IPS-20b (cell line): ENCODE data around the gene ARFGEF3.
"Not testable (repeated sequence)": the region's sequence is repeated elsewhere in the genome, so short reads cannot be mapped to it uniquely, and the experiment has no call there.

ENCODE experiments used
- H3K27ac ChIP-seq: one replicate; pipeline ENCODE4 v1.5.1; 2013; ENCODE audit warnings: low read length
- H3K27me3 ChIP-seq: 2 replicates; pipeline ENCODE4 v1.6.1; 2013; ENCODE audit warnings: mild to moderate bottlenecking, low read length, inconsistent platforms; ENCODE audit not compliant: insufficient read depth
- H3K36me3 ChIP-seq: 2 replicates; pipeline ENCODE4 v1.6.1; 2013; ENCODE audit warnings: low read depth, mild to moderate bottlenecking, inconsistent platforms, low read length, moderate library complexity; ENCODE audit not compliant: insufficient read depth
- H3K4me1 ChIP-seq: 2 replicates; pipeline ENCODE4 v1.6.1; 2013; ENCODE audit warnings: mild to moderate bottlenecking, control low read depth, inconsistent platforms, low read length, moderate library complexity; ENCODE audit not compliant: insufficient read depth
- H3K4me3 ChIP-seq: 2 replicates; pipeline ENCODE4 v1.5.1; 2013; ENCODE audit warnings: mild to moderate bottlenecking, low read length, inconsistent platforms
- H3K9ac ChIP-seq: 2 replicates; pipeline ENCODE4 v1.6.1; 2013; ENCODE audit warnings: low read depth, mild to moderate bottlenecking, inconsistent platforms, low read length, moderate library complexity
- H3K9me3 ChIP-seq: 2 replicates; pipeline ENCODE4 v1.6.1; 2013; ENCODE audit warnings: mild to moderate bottlenecking, low read depth, low read length, inconsistent platforms; ENCODE audit not compliant: insufficient read depth

ARFGEF3 gene

DNA sequence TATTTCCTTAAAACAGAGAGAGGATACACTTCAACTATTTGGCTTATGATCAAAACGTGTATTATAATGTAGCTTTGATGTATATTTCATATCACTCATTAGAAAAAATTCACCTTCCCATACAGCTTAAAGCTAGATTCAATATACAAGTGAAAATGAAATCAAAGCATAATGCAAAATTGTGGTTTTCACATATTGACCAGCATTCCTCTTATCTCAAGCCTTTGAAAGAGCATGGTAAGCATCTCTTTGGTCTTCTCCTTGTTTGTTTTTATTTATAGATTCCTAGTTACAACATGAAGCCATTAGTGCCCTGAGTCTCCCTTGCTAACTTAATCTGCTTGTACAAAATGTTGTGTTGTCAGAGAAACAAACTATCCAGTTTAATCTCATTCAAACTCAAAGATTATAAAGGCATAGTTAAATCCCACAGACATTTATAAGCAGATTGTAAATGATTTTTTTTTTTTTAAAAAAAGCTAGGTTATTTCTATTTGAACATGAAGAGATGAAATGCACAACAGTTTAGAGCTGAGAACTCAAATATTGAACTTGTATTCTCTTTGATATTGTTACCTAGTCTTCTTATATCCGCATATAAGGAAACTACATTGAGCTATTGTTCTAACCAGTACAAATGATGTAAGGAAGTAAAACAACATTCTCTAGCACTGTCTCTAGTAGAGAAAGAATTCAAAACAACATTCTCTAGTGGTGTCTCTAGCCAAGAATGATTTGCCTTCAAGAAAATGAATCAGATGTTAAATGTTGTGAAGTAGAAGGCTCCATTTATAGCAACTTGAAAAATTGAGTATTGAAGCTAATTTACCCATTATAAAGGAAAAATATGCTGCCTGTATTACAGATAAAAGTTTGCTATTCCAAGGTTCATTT lies 184.8 kb downstream of the ARFGEF3 start:
- Histone ChIP-seq H3K36me3 (no peaks in the 10 kb centered on the region), H3K9me3 (no peaks in the 10 kb centered on the region)

DNA sequence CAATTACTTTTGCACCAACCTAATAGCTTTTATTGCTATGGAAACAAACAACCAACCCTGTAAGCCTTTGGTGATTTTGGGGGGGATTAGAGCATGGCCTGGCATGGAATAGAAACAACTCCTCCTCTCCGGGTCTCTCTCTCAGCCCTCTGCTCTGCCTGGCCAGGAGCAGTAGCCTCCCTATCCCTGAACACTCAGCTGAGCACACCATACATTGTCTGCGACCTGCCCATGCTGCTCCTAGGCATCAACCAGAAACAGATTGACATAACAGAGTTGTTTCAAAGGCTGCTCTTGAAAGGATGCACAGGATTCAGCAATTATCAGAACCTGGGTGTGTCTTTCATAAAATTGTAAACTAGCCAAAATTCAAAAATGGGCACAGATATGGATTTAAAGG lies 186.1 kb downstream of the ARFGEF3 start:
- no peaks in the 10 kb centered on the region for H3K36me3 ChIP-seq
- no peak overlapping the region for H3K9ac ChIP-seq
- peaks cover 12% of the 10 kb centered on the region for H3K4me1 ChIP-seq
- H3K9me3 ChIP-seq = no peaks in the 10 kb centered on the region
- H3K27ac ChIP-seq = no peak overlapping the region
- H3K4me3 ChIP-seq = no peak overlapping the region
- H3K27me3 ChIP-seq = no peaks in the 10 kb centered on the region

More for the DNA sequence above, 184.8 kb downstream of the ARFGEF3 start:
- no peaks in the 10 kb centered on the region for H3K27me3 ChIP-seq
- no peak overlapping the region for H3K4me3 ChIP-seq
- no peak overlapping the region for H3K27ac ChIP-seq
- H3K4me1 ChIP-seq = peaks cover 12% of the 10 kb centered on the region
- no peak overlapping the region for H3K9ac ChIP-seq

DNA sequence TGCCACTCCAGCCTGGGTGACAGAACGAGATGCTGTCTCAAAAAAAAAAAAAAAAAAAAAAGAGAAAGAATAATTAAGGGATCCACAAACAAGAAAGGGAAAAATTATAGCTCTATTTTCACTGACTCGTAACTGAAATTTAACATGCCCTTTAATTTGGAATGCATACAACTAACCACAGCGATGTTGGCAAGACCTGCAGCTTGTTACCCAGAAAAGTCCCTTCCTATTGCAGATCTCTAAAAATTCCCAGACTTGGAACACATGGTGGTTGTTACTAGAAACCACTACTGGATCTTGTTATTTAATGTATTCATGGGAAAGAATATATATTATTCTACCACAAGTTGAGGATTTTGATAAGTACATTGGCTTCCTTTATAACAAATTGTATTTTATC lies 188.2 kb downstream of the ARFGEF3 start:
- Histone ChIP-seq H3K27me3 (no peaks in the 10 kb centered on the region), H3K4me3 (no peak overlapping the region), H3K4me1 (peaks cover 12% of the 10 kb centered on the region), H3K27ac (no peak overlapping the region), H3K9ac (no peak overlapping the region), H3K36me3 (no peaks in the 10 kb centered on the region), H3K9me3 (no peaks in the 10 kb centered on the region)

DNA sequence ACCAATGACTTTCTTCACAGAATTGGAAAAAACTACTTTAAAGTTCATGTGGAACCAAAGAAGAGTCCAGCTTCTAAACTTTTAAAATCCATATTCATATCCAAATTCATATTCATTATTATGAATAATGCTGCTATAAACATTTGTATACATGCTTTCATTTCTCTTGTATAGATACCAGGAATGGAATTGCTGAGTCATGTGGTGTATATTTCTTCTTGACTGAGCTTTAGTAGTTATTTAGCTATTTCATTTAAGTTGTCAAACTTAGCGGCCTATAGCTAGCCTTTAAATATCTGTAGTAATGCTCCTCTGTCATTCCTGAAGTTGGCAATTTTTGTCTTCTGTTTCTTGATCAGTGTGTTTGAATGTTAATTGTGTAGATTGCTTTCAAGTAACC lies 196.2 kb downstream of the ARFGEF3 start:
- Histone ChIP-seq H3K27ac (no peak overlapping the region), H3K4me3 (no peak overlapping the region), H3K9me3 (no peaks in the 10 kb centered on the region), H3K4me1 (no peaks in the 10 kb centered on the region), H3K27me3 (no peaks in the 10 kb centered on the region), H3K9ac (no peak overlapping the region), H3K36me3 (no peaks in the 10 kb centered on the region)

DNA sequence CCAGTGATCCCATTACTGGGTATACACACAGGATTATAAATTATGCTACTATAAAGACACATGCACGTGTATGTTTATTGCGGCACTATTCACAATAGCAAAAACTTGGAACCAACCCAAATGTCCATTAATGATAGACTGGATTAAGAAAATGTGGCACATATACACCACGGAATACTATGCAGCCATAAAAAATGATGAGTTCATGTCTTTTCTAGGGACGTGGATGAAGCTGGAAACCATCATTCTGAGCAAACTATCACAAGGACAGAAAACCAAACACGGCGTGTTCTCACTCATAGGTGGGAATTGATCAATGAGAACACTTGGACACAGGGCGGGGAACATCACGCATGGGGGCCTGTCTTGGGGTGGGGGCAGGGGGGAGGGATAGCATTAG lies 206.9 kb downstream of the ARFGEF3 start:
- not testable (repeated sequence) for H3K4me1 ChIP-seq, H3K27me3 ChIP-seq, H3K9me3 ChIP-seq, H3K27ac ChIP-seq, H3K4me3 ChIP-seq, H3K36me3 ChIP-seq, H3K9ac ChIP-seq

DNA sequence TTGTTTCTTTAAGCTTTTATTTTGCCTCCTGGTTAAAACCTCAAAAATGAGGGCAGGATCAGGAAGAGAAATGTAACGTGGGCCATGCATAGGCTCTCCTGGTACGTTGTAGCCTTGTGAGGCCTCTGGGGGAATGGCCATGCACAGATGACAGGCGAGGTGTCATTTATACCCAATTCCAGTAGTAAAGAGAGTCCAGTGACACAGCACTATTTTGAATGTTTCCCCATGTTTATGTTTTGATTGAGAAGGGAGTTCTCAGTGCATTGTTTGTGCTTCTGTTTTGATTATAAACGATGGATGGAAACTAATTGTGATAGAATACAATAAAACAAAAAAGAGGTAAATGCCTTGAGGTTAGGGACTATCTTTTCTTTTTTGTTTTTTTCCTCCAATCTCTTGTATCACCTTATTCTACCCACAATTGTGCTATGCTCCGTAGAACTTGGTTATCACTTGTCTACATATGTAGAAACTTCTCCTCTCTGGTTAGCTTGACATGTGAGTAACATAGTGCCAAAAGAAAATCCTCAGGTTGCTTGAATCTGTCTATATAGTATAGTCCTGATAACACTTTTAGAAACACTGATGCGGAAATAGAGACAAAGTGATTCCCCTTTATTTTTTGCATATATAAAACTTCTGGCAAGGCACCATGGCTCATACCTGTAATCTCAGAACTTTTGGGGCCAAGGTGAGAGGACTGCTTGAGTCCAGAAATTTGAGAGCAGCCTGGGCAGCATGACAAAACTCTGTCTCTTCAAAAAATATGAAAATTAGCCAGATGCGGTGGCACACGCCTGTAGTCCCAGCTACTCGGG lies 209.1 kb downstream of the ARFGEF3 start:
- no peaks in the 10 kb centered on the region for H3K4me1 ChIP-seq
- no peak overlapping the region for H3K4me3 ChIP-seq
- H3K27me3 ChIP-seq = no peaks in the 10 kb centered on the region
- no peak overlapping the region for H3K27ac ChIP-seq
- H3K9ac ChIP-seq = no peak overlapping the region
- H3K9me3 ChIP-seq = no peaks in the 10 kb centered on the region
- no peaks in the 10 kb centered on the region for H3K36me3 ChIP-seq

DNA sequence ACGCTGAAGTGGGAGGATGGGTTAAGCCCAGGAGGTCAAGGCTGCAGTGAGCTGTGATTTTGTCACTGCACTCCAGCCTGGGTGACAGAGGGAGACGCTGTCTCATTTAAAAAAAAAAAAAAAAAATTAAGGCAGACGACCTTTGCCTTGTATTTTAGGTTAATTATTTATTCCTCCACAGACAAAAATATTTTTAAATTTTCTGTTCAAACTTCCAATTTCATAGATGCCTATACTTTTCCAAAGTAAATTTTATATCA lies 209.6 kb downstream of the ARFGEF3 start:
- Histone ChIP-seq H3K4me1 (no peaks in the 10 kb centered on the region), H3K4me3 (no peak overlapping the region), H3K9me3 (no peaks in the 10 kb centered on the region), H3K9ac (no peak overlapping the region), H3K27me3 (no peaks in the 10 kb centered on the region), H3K27ac (no peak overlapping the region), H3K36me3 (no peaks in the 10 kb centered on the region)

DNA sequence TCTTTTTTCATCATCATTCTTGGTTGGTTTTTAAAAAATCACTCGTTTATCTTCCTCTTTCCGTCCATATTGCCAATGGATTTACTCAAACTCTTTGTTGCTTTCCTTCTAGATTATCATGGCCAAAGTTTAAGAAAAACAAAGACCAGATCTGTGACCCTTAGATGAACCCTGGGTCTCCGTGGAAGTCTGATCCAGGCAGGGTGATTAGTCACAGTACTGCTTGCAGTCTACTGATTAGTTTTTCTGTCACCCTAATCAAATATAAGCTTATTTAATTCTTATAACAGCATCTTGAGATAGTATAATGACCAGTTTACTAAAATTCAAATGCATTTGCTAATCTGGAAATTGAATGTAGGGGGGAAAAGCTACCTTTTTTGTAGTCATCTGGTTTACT lies 210.0 kb downstream of the ARFGEF3 start:
- no peak overlapping the region for H3K4me3 ChIP-seq
- no peak overlapping the region for H3K27ac ChIP-seq
- no peaks in the 10 kb centered on the region for H3K36me3 ChIP-seq
- no peaks in the 10 kb centered on the region for H3K9me3 ChIP-seq
- no peaks in the 10 kb centered on the region for H3K27me3 ChIP-seq
- no peak overlapping the region for H3K9ac ChIP-seq
- H3K4me1 ChIP-seq = no peaks in the 10 kb centered on the region

DNA sequence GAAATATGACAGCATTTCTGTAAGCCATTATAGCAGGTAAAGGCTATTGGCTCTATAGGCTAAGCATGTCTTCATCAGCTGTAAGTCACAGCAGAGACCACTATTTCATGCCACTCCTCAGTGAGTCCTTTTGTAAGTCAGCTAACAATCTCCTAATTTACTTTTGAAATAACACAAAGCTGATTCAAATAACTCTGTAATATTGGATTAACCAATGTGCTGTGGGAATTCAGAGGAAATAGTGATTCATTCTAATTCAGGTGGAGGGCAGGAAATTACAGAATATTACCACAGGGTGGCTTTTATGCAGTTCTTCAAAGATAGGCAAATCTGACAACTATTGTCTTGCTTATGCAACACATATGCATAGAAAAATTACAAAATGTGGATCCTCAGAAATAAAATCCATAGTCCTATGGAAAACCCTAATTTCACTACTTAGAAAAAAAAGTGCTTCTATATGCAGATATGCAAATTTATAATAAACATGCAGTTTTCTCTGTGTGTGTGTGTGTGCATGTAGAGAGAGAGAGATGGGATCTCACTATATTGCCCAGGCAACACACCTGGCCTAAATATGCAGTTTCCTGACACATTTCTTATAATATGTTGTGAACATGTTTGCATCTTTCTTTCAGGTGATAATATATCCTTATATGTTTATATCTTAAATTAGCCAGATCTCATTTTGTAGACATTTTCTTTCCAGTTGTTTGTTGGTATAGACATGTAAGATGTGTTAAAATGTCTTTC lies 211.1 kb downstream of the ARFGEF3 start:
- H3K4me1 ChIP-seq = no peaks in the 10 kb centered on the region; the same call in 1 of the 2 replicates
- no peak overlapping the region for H3K4me3 ChIP-seq
- no peak overlapping the region for H3K9ac ChIP-seq
- H3K27ac ChIP-seq = no peak overlapping the region
- no peaks in the 10 kb centered on the region for H3K9me3 ChIP-seq
- H3K27me3 ChIP-seq = no peaks in the 10 kb centered on the region
- no peaks in the 10 kb centered on the region for H3K36me3 ChIP-seq

DNA sequence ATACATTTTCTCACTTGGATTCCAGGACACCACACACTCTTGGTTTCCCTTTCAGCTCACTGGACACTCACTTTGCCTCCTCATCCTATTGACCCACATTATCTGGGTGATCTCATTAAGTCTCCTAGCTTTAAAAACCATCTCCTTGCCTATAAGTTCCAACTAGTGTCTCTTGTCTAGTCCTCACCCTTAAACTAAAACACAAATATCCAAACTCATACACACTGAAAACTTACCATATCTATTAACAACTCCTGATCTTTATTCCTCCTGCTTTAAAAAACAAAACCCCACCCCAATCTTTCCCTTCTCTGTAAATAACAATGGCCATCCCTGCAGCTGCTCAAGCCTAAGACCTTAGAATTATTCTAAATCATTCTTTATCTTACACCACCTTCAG lies 212.5 kb downstream of the ARFGEF3 start:
- H3K4me1 ChIP-seq = peaks cover 8% of the 10 kb centered on the region; the same call in 1 of the 2 replicates
- no peaks in the 10 kb centered on the region for H3K36me3 ChIP-seq
- no peak overlapping the region for H3K9ac ChIP-seq
- no peaks in the 10 kb centered on the region for H3K9me3 ChIP-seq
- H3K27ac ChIP-seq = no peak overlapping the region
- no peak overlapping the region for H3K4me3 ChIP-seq
- H3K27me3 ChIP-seq = no peaks in the 10 kb centered on the region

DNA sequence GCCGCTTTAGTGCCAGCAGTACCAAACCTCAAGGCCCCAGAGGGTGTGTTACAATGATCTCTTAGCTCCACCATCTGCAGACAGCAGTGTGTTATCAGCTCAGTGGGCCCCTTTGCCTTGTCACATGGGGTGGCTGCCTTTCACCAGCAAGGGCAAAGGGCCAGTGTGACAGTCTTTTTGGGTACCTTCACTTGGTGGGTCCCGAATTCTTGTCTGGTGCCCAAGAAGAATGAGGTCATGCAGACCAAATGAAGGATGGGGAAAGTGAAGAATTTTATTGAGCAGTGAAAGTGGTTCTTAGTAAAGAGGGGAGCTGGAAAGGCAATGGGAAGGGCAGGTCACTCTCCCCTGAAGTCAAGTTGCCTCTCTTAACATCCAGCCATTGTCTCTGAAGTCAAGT lies 213.1 kb downstream of the ARFGEF3 start:
- no peak overlapping the region for H3K4me3 ChIP-seq
- no peak overlapping the region for H3K27ac ChIP-seq
- H3K4me1 ChIP-seq = peaks cover 8% of the 10 kb centered on the region; the same call in 1 of the 2 replicates
- no peaks in the 10 kb centered on the region for H3K36me3 ChIP-seq
- H3K9ac ChIP-seq = no peak overlapping the region
- H3K27me3 ChIP-seq = no peaks in the 10 kb centered on the region
- H3K9me3 ChIP-seq = no peaks in the 10 kb centered on the region
